ENCODE data around the gene DIAPH2.

Gene DIAPH2

GRCh38 chrX:97065973-97066372, 381.3 kb downstream of the DIAPH2 start:
- DNase-seq = no peak

DNA sequence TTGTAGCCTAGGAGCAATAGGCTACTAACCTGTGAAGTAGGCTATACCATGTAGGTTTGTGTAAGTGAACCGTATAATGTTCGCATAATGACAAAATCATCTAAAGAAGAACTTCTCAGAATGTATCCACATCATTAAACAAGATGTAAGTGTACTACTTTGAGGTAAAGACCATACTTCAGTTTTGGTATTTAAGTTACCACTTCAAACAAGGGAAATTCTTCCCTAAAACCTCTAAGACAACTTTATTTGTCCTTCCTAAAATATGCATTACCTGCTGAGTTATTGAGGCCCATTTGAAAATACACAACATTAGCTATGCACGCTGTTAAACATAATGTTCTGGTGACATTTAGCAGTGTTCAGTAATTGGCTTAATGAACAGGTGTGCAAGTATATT, 381.7 kb downstream of the DIAPH2 start:
- no peak for DNase-seq

DNA sequence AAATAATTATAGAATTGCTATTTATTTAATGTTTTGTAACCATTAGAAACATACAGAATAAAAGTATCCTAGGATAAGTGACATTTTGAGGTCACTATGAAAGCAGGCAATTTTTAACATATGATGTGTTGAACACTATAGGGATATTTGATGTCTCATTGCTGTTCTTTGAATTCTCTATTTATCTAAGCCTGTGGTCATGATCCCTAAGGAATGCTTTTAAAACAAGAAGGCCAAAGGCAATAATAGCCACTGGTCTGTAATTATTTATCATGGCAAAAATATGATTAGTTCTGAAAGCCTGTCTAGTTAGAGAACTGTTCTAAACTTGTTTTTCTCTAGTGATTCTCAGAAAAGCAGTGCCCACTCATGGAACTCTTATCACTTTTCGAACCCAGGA, 385.7 kb downstream of the DIAPH2 start:
- no peak for DNase-seq

GRCh38 chrX:97074400-97074799, 389.8 kb downstream of the DIAPH2 start:
- no peak for DNase-seq

- DNase-seq = no peak
These were observed 404.5 kb downstream of the DIAPH2 start for GRCh38 chrX:97089116-97089515.

DNA sequence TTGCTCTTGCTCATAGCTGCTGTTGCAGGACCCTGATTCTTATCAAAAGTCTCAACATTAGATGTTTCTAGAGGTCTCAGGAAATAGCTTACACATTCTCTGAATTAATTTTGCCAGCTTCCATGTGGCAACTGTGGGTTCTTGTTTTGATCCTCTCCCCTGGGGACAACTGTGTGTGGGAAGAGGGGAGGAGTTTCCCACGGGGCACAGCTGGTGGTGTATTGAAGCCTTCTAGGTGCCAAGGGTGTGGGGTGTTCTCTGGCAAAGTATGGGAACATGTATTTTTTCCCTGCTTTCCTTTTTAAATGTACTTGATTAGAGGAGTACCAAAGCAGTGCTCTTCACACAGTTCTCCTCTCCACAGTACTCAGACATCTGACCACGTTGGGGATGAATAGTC, 411.7 kb downstream of the DIAPH2 start:
- no peak for DNase-seq

DNA sequence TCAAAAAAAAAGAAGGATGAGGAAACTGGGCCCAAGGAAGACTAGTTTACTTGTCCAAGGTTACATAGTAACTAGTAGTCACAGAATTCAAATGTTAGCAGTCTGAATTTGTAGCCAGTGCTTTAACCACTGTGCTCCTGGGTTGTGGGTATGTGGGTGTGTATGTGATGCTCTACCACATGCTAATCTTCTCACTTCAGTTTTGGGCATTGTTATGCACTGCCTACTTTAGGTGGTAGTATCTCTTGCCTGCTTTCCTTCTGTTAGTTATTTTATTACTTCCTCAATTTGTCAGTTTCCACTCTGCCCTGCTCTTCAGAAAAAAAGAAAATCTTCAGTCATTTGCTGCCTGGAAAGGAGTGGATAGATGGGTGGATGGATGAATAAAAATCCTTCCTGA, 418.3 kb downstream of the DIAPH2 start:
- DNase-seq = no peak

DNA sequence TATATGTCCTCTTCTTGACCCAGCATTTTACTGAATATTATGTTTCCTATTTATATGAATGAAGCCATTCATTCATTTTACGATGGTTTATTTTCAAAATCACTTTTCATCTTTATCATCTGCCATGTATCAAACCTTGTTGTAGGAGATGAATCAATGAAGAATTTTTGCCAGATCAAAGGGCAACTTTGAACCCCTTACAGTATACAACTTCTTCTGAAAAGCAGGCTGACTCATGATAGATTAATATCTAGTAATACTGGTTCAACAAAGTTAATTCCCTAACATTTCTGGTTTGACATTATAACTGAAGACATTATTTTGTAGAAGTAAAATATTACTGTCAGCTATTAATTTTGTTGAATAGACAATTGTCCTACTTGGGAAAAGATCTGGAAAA, 425.1 kb downstream of the DIAPH2 start:
- no peak for DNase-seq

DNA sequence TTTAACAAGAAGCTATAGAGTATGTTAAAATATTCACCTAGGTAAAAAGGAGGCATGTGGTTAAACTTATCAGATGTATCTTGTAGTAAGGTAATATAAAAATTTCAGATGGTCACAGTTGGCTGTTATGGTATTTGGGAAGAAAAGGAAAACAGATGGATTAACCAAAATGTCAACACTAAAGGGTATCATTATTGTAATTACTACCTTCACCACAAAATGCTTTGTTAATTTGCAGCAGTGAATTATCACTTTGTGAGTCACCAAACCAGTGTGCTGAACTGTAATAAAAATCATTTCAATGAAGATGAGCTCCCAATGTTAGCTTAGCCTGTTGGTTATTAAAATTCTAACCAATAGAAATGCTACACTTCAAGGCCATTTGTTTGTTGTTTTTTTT, 432.9 kb downstream of the DIAPH2 start:
- peak; percentile 16 for DNase-seq

GRCh38 chrX:97119474-97120109, 434.9 kb downstream of the DIAPH2 start:
- DNase-seq = no peak

DNA sequence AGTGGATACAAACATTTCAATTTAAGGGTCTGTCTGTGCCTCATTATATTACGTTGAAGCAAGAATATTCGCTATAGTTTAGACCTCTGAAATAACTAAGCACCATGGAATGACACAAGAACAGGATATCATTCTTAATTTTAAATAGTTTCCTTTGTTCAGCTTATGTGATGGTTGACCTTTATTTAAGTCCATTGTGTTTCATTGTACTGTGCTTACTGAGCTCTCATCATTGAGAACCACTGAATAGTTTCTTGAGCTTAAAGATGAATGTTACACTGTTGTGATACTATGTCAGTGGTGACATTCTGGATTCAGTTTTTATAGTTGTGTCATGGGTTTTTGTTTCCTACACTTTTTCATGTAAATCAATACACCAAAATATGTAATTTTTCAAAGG, 438.4 kb downstream of the DIAPH2 start:
- no peak for DNase-seq

- DNase-seq = no peak
These were observed 441.4 kb downstream of the DIAPH2 start for GRCh38 chrX:97126020-97126419.

- no peak for DNase-seq
These were observed 448.2 kb downstream of the DIAPH2 start for GRCh38 chrX:97132664-97133415.

DNA sequence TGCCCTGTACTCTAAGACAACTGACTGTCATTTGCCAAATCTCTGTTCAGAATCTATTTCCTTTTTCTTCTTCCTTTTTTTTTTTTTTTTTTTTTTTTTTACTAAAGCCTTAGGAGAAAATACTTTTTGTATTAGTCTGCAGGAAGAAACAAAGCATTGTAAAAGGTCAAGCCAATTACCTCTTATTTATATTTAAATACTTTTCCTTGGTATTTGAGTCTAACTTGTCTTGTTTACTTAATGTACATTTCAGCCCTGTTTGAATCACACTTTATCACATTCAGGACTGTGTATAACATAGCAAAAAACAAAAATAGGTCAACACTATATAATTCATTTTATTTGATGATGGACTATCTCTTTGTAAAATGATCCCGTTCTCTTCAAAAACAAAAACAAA, 461.3 kb downstream of the DIAPH2 start:
- DNase-seq = no peak

DNA sequence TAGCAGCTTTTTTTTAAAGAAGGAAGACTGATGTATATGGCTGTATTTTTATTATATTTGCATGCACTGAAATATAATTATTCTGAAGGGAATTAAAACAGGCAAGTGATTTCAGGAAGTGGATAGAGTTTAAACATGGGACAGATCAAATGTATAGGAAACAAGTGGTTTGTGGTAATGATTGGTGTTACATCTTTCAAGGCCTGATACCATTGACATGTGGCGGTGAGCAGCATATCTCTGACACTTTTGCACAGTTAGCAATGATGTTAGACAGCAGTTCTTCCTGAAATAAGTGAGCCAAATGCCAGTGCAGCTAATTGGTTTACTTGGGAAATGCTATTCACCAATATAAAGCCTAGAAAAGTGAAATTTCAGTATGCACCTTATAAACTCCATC, 471.2 kb downstream of the DIAPH2 start:
- no peak for DNase-seq

- DNase-seq = no peak
These were observed 473.6 kb downstream of the DIAPH2 start for GRCh38 chrX:97158269-97158668.

DNA sequence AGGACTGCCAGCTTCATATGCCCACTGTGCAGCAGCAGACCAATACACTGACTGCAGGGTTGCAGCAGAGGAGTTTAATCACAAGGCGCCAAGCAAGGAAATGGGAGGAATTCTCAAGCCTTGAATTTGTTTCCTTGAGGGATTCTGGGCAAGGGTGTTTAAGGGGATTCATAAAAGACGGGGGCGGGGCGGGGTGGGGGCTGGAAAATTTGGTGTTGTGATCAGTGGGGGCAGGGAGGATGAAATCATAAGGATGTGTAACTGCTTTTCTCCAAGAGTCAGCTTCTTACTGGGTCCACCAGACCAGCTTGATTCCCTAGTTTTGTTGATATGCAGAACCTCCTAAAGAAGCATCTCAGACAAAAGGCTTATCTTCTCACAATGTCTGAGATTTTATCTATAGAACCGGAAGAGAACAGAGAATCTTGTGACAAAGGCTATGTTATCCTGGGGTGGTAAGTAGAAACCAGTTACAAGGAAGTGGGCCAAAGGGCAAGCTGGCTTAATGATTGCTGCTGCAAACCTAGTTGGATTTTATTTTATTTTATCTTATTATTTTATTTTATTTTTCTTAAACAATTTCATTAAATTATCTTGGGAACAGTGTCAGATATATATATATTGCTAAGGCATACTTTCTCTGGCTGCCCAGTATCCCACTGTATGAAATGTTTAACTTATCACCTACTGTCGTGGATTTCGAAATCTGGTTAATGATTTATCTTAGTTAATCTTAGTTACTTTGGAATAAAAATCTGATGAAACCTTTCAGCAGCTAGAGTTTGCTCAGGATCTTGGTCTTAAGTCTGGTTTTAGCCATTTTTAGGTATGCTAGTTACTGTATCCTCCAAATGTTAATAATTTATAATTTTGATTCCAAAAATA, 475.5 kb downstream of the DIAPH2 start:
- no peak for DNase-seq

GRCh38 chrX:97167333-97167732, 482.7 kb downstream of the DIAPH2 start:
- DNase-seq = no peak

DNA sequence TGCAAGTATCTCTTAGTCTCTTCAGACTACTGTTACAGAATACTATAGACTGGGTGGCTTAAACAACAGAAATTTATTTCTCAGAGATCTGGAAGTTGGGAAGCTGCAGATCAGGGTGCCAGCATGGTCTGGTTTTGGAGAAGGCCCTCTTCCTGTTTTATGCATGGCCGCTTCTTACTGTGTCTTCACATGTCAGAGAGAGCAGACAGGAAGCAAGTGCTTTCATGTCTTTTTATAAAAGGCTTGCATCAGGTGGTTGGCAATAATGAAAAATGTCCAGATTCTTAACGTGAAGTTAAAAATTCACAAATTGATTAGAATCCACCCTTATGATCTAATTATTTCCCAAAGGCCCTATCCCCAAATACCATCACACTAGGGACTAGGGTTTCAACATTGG, 484.0 kb downstream of the DIAPH2 start:
- DNase-seq = no peak

DNA sequence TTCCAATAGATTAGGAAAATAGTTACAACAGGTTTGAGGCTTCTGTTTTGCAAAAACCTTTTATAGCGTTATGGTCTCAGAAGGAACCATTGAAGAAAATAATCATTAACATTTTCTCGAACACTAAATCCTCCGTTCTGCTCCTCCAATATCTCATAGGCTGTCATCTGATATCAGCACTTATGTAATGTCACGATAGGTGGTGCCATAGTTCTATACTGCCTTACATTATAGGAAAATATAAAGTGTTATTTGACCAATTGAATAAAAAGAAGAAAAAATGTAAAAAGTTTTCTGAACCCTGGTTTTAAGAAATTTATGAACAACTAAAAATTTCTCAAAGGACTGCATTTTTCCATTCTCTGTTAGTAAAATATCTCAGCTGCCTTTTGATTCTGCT, 490.5 kb downstream of the DIAPH2 start:
- no peak for DNase-seq

GRCh38 chrX:97189668-97190067, 505.0 kb downstream of the DIAPH2 start:
- no peak for DNase-seq

GRCh38 chrX:97199501-97199900, 514.9 kb downstream of the DIAPH2 start:
- DNase-seq = no peak

- no peak for DNase-seq
These were observed 515.8 kb downstream of the DIAPH2 start for GRCh38 chrX:97200454-97200853.

DNA sequence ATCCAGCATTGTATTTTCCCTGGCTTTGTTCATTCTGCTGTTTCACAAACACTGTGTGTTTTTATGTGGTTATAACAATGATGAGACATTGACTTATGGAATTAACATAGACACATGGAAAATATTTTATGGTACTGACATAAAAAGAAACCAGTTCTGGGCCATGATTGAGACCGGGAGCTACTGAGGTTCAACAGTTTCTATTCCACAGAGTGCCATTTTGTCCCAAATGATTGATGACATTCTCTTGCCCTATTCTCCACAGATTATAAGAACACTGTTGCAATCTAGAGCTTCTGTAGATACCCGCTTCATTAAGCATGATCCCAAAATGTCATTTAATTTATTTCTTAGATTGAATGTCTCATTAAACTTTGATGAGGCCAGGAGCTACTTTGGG, 525.9 kb downstream of the DIAPH2 start:
- DNase-seq = no peak

All from NCI-H1694 treated with DMSO at 0.1 percent for 48 hours (cell line).